Suppressor macrophage treated with lipopolysaccharide for 1 hour (primary cell): ENCODE measurements around the gene PRKAG2.

ENCODE experiments used
- DNase-seq, 3 donors: peaks; one replicate each; pipeline ENCODE4 v3.0.0-alpha.2; 2020 to 2022

Gene PRKAG2

DNA sequence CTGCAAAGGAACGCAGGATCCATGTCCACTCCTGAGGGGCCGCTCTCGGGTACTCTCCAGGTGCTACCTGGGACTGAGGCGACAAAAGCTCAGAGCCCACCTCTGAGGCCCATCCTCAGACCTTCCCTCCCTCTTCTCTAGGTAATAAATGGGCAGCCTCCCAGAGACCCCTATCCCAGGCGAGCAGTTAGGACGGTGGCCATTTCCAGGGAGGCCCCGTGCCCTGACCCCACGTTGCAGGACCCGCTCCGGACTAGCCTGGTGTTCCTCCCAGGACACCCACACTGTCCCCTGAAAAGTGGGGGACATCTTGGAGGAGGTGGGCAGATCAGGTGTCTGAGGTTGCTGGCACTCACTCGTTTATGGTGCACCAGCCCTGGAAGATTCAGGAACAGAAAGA, 44.3 kb downstream of the PRKAG2 start:
- no peak for DNase-seq

DNA sequence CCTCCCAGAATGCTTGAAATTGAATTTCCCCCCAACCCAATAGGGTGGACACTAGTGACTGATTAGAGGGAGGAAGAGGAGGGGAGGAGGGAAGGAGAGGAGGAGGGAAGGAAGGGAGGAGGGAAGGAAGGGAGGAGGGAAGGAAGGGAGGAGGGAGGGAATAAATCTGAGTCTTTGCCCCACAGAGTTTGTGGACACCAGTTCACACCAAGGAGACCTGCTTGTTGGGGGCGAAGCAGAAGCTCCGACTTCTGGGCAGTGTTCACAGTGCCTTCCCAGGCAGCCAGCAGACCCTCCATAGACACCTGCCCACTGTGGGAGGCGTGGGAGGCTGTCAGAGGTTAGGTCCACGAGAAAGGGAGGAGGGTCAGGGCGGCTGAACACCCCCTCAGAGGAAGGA, 44.8 kb downstream of the PRKAG2 start:
- no peak for DNase-seq

DNA sequence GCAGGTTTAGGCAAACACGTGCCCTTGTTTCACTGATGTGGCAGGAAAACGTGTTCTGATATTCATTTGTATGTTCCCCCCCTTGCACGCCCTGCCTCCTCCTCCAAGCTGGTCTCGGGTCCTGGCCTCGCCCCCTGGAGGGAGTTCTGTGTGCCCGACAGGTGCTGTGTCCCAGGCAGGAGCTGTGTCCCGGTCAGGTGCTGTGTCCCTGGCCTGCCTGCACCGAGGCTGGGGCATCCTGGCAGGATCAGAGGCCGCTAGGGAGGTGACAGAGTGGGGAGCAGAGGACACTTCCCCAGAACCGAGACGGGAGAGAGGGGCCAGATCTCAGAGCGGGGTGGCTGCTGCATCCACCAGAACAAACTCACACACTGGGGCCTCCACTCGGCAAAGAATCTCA, 45.3 kb downstream of the PRKAG2 start:
- DNase-seq = no peak

DNA sequence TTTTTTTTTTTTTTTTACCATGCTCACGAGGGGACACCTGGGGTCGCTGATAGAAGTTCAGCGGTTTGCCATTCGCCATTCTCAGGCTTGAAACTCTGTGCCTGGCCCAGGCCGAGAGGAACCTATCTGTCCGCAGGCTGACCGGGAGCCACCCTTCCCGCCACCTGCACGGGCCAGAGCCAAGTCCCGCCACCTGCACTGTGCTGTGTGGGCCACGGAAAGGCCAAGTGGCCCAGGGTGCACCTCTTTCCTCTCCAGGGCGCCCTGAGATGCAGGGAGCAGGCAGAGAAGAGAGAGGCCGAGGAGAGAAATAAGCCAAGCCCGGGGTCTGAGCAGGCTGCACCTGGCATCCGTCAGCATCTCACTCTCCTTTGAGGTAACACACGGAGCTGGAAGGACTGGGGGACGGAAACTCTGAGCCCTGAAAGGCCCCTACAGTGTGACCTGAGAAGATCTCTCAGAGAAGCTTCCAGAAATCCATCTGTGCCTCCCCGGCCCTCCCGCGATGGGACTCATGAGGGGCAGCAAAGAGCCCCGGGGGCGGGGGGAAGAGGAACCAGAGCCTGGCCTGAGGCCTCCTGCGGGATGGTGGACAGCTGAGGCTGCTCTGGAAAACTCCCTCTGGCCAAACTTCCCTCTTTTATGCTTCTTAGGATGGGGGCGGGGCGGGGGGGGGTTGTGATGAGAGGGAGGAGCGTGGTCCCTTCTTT, 46.6 kb downstream of the PRKAG2 start:
- peak; percentile 66 to 86 (median 75) for DNase-seq

DNA sequence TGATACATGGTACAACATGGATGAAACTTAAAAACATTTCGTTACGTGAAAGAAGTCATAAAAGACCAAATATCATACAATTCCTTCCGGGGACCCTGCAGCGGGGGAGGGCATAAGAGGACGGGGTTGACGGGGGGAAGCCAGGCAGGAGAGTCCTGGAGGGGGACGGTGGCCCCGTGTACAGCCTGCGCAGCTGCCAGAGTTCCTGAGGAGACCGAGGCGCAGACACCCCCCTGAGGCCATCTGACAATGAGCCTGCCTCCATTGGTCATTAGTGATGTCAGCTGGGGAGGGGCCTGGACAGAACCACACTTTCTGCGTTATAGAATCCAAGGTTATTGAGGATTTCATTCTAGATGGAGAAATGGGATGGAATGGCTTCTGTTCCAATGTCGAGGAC, 47.2 kb downstream of the PRKAG2 start:
- no peak for DNase-seq

DNA sequence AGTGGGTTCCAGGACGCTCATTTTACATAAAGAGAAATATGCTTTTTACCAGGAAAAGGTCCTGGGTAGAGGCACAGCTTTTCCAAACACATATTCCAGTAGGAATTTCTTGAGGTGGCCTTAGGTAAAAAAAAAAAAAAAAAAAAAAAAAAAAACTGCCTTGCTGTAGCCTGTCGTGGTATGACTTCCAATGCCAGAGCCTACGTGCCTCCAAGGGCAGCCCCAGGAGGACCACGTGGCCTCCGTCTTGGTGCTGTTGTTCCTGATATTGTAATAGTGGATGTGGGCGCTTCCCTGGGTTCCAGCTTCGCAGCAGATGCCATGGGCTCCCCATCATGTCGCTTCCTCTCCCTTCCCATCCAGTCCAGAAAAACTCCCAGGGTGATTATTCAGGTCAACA, 49.3 kb downstream of the PRKAG2 start:
- DNase-seq = no peak

DNA sequence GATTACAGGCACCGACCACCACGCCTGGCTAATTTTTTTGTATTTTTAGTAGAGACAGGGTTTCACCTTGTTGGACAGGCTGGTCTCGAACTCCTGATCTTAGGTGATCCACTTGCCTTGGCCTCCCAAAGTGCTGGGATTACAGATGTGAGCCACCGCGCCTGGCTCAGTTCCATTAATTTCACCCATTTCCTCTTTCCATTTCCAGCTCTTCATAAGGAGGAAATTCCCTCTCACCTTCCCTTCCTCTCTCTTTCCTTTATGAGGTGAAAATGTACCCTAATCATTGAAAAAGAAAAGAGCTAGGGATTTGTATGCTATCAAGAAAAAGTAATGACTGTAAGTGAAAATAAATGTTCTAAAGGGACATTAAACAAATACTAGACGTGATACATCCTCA, 50.6 kb downstream of the PRKAG2 start:
- DNase-seq = peak in 1 of 3 donors; percentile 55

DNA sequence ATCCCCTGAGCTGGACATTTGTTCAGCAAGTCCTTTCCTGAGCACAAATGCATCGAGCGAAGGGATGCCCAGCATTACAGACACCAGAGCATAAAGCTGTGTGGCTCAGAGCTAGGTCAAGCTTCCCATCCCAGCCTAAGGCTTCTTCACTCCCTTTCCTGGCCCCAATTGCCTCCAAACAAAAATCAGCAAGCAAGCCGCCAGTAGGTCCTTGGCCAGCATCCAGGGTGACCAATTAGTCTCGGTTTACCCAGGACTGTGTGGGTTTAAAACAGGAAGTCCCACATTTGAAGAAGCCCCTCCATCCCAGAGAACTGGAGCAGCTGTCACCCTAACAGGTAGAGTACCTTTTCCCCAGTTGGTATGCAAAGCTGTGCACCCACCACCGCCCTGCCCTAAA, 51.2 kb downstream of the PRKAG2 start:
- peak in 2 of 3 donors; percentile 45 to 51 for DNase-seq

DNA sequence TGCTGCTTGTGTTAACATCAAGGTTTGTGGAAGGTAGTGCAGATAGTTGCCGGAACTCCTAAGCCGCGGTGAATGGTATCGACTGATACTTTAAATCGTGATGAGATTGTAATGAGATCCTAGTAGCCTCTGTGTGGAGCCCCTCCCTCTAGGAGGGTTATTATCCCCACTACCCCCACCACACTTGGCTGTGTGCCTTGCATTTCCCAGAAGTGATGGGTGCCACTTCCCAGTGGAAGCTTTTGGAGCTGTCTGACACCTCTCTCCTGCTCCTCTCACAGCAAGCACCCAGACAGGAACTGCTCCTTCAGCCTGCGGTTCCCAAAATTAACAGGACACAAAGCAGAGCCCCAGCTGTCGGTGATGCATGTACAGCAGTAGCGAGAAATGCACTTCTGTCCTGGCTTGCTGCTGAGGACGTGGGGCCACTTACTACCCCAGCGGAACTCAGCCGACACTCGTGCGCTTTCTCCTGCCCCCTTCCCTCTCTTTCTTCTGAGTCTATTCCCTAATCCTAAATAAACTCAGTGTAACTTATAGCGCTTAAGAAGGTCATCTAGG, 52.5 kb downstream of the PRKAG2 start:
- no peak for DNase-seq

DNA sequence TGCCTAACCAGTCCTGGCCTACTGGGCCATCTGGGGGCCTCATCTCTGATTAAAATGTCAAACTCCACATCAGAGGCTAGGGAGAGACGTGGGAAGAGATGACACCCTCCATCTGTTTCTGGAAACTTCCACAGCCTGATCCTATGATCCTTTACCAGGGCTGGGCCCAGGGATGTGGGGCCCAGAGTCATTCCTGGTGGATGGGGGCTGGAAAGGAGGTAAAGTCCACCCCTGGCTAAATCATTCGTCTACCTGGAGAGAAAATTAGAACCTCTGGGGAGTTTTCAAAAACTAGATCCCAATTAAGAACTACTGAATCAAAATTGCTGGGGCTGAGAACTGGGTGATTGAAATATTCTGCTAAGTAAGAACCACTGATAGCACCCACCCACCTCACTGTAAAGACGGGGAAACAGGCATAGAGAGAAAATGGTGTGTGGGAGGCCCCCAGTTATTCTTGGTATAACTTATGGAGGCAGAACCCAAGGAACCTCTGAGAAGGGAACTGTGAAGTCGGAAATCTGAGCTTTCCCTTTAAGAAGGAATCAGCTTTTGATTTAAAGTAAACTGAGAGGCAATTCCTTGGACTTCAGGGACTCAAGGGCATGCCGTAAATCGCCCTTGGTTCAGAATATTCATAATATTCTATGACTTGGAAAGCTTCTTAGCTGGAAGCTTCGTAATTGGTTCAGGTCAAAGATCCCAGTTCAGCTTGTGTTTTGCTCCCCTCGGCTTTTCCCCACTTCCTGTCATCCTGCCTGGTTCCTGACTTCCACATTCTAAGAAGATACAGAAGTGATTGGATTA, 53.1 kb downstream of the PRKAG2 start:
- no peak for DNase-seq

DNA sequence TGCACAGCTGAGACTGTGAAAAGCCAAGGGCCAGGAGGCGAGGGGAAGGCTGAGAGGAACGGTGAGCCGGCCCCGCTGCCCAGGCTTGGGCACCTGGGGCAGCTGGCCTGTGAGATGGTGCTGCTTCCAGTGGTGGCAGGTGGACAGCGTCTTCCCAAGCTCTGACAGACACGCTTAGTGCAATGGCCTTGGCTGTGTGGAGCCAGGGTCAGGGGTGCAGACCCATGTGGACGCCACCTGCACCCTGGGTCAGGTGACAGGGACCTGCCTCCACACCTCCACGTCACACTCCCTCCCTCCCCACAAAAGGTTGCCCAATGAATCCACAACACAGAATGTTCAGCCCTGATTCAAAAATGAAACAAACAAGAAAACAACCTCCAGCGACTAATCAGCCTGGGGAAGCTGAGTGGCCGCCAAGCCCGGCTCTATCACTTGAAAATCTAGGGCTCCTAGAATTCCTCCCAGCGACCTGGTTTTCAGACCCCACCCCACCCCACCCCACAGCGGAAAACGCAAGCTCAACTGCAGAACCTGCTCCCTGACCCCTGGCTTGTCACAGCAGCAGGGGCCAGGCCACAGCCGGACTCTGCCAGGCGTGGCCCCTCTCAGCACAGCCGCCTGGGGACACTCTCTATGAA, 54.3 kb downstream of the PRKAG2 start:
- no peak for DNase-seq

DNA sequence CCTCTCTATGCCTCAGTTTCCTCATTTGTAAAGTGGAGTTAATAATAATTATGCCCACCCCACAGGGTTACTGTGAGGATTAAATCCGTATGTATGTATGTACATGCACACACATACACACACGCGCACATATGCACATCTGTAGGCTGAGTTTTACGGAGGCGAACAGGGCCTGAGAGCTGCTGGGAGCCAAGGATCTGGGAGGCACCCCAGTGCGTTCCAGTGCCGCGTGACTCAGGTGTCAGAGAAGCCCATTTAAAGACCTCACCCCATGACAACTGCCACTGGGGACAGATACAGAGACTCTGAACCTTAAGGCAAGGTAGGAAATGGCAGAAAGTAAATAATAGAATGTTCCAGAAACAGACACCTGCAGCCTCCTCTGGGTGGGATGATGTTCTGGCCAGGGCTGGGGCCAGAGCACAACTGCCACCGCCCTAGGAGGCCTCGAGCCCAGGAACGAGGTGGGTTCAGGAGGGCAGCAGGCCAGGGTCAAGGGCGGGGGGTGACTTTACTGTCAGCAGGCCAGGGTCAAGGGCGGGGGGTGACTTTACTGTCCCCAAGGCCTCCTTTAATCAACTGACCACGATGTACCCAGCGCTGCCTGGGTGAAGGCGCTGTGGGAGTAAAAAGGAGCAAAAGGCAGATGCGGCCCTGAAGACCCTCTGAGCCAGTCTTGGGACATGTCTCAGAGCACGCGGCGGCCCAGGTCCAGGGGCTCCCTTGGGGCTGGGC, 54.9 kb downstream of the PRKAG2 start:
- DNase-seq = no peak

DNA sequence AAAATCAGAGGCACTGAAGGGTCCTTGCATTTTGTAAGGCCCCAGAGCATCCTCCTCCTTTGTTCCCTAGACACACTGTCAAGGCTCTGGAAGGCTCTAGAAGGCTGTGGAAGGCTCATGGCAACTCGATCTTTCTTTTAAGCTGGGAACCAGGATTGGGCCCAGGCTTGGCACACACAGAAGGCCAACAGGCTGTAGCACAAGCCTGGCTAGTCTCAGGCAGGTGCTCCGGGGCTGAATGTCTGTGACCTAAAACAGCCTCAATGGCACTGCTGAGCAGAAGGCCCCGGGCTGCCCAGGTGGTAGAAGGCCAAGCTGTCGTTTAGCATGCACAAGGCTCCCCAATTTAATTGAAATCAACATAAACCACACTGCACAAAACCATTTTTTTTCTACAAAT, 55.7 kb downstream of the PRKAG2 start:
- DNase-seq = no peak

DNA sequence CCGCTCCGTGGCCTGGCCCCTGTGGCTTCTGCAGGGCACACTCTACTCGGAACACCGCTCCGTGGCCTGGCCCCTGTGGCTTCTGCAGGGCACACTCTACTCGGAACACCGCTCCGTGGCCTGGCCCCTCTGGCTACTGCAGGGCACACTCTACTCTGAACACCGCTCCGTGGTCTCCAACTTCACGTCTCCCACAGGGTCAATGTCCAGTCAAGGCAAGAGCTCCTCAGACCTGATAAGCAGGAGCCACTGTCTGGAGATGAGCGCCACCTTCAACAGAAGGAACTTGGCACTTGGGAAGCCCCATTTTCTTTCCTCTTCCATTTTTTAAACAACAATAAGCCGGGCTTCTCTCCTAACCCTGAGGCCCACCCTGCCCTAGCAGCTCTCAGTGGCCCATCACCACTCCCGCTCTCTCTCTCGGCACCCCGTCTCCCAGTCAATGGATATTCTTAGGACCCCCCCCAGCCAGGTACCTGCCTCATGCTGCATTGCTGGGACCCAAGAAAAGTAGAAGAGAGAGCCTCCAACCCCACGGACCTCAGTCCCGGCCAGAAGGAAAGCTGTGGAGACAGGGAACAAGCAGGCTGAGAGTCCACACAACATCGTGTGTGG, 56.3 kb downstream of the PRKAG2 start:
- no peak for DNase-seq

DNA sequence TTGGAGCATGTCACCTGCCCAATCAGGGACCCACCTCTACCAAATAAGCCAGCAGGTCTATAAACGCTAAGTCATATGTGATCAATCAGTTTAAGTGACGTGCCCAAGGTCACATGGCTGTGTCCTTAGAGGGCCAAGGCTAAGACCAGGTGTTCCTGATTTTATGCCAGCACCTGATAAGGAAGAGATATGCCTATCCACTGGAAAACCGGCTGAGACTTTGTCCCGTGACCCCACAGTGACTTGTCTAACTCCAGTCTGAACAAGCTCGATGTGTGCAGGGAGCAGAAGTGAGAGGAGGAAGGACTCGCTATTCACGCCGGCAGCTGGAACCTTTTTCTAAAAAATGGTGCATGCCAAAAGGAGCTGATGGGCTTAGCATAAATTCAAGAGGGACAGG, 57.0 kb downstream of the PRKAG2 start:
- DNase-seq = no peak

DNA sequence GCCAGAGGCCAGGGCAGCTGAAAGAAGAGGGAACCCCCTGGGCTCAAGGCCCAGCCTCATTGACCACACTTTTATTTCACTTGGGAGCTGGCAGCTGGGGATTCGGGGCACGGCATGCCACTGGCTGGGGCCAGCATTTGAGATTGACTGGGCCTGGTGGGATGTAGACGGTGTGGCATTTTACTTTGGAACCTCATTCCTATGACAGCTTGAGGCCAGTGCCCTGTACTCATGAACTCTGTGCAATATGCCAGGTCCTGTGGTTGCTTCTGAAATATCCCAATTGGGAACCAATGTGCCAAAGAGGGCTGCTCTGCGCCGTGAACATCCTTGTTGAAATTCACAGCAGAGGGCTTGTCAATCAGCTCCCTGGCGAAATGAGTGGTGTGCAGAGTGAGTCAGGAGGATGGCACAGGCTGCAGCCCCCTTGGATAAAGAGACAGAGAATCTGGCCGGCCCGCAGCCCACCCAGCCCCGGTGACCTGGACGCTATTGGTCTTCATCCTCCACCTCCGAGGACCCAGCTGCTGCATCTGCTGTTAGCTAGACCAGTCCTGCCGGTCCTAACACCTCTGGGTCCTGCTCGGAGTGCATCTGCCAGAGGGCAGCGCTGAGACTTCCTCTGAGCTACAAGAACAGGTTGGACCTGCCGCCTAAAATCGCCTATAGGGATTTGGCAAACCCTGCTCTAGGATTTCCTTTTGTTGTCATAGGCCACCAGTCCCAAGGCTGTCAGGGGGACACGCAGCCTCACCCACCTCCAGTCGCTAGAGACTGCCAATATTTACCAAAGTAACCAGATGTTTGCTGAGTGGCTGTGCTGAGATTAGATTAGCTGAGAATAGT, 58.0 kb downstream of the PRKAG2 start:
- DNase-seq = no peak

DNA sequence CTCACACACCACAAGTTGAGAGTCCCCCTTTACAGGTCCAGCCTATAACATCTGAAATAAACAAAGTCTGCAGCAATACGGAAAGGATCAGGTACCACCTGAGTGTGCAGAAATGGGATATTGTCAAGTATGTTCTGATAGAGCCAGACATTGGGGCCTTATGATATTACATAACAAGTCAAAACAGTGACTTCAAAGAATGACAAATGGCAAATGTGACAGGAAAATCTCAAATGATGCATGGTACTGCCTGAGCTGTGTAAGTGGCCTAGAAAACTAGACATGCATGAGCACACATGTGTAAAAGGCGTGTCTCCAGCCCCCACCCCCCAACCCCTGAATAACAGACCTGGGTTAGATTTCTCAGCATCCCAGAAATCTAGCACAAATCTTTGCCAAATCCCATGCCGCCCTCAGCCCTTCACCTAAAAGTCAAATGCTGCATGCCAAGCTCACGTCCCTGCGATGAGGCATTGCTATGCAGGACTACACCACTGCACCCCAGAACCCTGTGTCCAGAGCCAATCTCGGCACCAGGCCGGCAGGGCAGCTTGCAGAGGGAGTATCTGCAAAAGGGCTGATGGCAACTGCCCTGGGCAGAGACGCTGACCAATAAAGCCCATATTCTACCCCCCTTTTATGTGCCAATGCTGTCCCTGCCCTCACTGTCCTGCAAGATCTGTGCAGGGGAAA, 58.8 kb downstream of the PRKAG2 start:
- no peak for DNase-seq

DNA sequence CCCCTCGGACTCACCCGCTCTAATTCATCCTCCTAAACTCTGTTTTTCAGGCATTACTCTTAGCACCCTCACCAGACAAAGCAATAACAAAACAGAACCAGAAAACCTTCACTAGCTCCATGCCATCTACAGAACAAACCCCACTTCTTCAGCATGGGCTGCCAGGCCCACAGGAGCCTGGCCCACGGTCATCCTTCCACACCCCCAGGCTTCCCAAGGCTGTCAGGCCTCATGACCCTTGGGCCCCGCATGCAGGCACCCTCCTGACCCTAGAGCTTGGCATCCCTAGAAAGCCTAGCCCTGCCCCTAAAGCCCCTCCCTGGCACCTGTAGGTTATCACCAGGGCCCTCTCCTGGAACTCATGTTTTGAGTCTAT, 59.6 kb downstream of the PRKAG2 start:
- DNase-seq = no peak

DNA sequence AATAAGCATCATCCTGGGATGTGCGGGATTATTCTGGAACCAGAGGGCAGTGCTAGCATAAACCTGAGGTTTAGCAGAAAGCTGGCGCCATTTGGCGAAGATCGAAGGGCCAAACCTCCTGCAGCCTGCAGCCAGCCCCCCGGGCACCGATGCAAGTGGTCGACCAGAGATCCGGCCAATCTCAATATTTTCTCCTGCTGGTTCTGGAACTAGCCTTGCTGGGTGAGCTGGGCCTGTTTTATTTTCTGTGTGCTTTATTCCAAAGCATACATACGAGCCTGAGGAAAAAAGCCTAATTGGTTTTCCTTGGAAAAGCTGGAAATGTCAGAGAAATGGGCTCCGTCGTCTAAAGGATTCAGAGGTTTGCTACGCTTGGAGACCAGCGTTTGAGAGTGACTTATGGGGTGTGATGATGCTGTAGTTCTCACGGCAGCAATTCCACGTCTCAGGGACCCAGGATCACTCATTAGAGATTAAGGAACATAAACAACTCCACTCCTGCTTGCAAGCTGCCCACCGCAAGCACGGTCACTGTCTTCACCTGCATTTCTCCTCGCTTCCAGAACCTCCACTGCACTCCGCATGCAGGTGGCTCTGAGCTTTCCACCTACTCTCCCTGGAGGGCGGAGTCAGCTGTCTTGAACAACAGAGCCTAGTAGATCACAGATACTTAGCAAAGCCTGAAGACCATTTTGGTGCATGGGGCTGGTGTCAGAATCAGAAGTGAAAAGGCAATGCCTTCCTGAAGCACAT, 60.2 kb downstream of the PRKAG2 start:
- no peak for DNase-seq

DNA sequence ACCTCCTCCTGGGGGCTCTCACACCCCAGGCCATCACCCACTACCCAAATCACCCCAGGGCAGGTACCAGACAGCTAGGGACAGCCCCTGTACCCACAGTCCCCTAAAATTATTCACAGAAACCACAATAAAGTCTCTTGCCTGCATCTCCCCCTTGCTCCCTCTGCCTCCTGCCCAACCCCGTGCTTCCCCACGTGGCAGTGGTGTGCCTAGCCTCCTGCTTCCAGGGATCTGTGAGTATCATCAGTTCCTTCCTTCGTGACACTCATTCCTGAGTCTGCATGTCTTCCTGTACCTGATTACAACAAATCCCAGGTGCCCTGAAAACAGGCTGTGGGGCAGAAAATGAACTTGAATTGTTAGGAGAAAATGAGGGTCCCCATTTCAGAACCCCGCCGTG, 61.5 kb downstream of the PRKAG2 start:
- DNase-seq = no peak
